ENCODE data around the gene EPHA6. TPM values are rescaled to one million over a fixed set of nuclear protein-coding genes. Genes with fewer than 3 reads are reported as not detected.
"Not testable (repeated sequence)": the region's sequence is repeated elsewhere in the genome, so short reads cannot be mapped to it uniquely, and the experiment has no call there.

Gene EPHA6
- total RNA-seq, 6 donors from 2014 or later: 0.14 to 1.0 (median 0.57) TPM; not detected in 3

GRCh38 chr3:96961576-96961975, 147.2 kb downstream of the EPHA6 start:
- Histone ChIP-seq H3K4me1 (no peaks in the 10 kb centered on the region), H3K27me3 (no peaks in the 10 kb centered on the region), H3K27ac (no peak overlapping the region), H3K36me3 (no peaks in the 10 kb centered on the region), H3K9me3 (no peaks in the 10 kb centered on the region), H3K4me3 (no peak overlapping the region)
- DNase-seq: no peak
- TF ChIP-seq CTCF (IDR thresholded peaks at IDR 0.05) (no peak), POLR2A (IDR thresholded peaks at IDR 0.05) (no peak), POLR2AphosphoS5 (IDR thresholded peaks at IDR 0.05) (no peak), EP300 (IDR thresholded peaks at IDR 0.05) (no peak)
- ATAC-seq (ENCODE audit: low FRiP score in 2 of 2): no peak

- Histone ChIP-seq H3K27ac (no peak overlapping the region), H3K9me3 (no peaks in the 10 kb centered on the region), H3K4me1 (no peaks in the 10 kb centered on the region), H3K4me3 (no peak overlapping the region), H3K27me3 (no peaks in the 10 kb centered on the region), H3K36me3 (no peaks in the 10 kb centered on the region)
- 83 to 85% methylated on average over 6 of the region's 6 CpGs for WGBS, 2 donors
- no peak for TF ChIP-seq POLR2A (IDR thresholded peaks at IDR 0.05)
- TF ChIP-seq CTCF (IDR thresholded peaks at IDR 0.05): no peak
- TF ChIP-seq EP300 (IDR thresholded peaks at IDR 0.05): no peak
- TF ChIP-seq POLR2AphosphoS5 (IDR thresholded peaks at IDR 0.05): no peak
- ATAC-seq (ENCODE audit: low FRiP score in 2 of 2) (no peak), DNase-seq (no peak)
Observed at GRCh38 chr3:96966181-96966929, 152.0 kb downstream of the EPHA6 start.

GRCh38 chr3:96970211-96970610, 155.8 kb downstream of the EPHA6 start:
- no peak for TF ChIP-seq POLR2A (IDR thresholded peaks at IDR 0.05)
- TF ChIP-seq CTCF (IDR thresholded peaks at IDR 0.05): no peak
- TF ChIP-seq POLR2AphosphoS5 (IDR thresholded peaks at IDR 0.05): no peak
- no peak for TF ChIP-seq EP300 (IDR thresholded peaks at IDR 0.05)
- no peak overlapping the region for H3K4me3 ChIP-seq
- WGBS, 2 donors: 63 to 70% methylated on average over 2 of the region's 2 CpGs
- no peak for ATAC-seq (ENCODE audit: low FRiP score in 2 of 2)
- H3K4me1 ChIP-seq: no peaks in the 10 kb centered on the region
- no peaks in the 10 kb centered on the region for H3K36me3 ChIP-seq
- no peaks in the 10 kb centered on the region for H3K27me3 ChIP-seq
- DNase-seq: no peak
- no peaks in the 10 kb centered on the region for H3K9me3 ChIP-seq
- no peak overlapping the region for H3K27ac ChIP-seq

- TF ChIP-seq CTCF (IDR thresholded peaks at IDR 0.05) (no peak), POLR2AphosphoS5 (IDR thresholded peaks at IDR 0.05) (no peak), POLR2A (IDR thresholded peaks at IDR 0.05) (no peak), EP300 (IDR thresholded peaks at IDR 0.05) (no peak)
- Histone ChIP-seq H3K4me3 (no peak overlapping the region), H3K4me1 (no peaks in the 10 kb centered on the region), H3K27me3 (no peaks in the 10 kb centered on the region), H3K27ac (no peak overlapping the region), H3K36me3 (no peaks in the 10 kb centered on the region), H3K9me3 (no peaks in the 10 kb centered on the region)
- ATAC-seq (ENCODE audit: low FRiP score in 2 of 2) (no peak), DNase-seq (no peak)
Observed at GRCh38 chr3:96977671-96978070, 163.3 kb downstream of the EPHA6 start.

- not testable (repeated sequence) for H3K27me3 ChIP-seq; H3K36me3 ChIP-seq; ATAC-seq (ENCODE audit: low FRiP score in 2 of 2); H3K4me1 ChIP-seq; DNase-seq; H3K4me3 ChIP-seq; H3K9me3 ChIP-seq; H3K27ac ChIP-seq
- 87 to 89% methylated on average over 7 of the region's 7 CpGs for WGBS, 2 donors
Observed at GRCh38 chr3:96983716-96984115, 169.3 kb downstream of the EPHA6 start.
